SJSA1 (cell line): ENCODE measurements around the gene RASGRP3. TPM values are rescaled to one million over a fixed set of nuclear protein-coding genes. Genes with fewer than 3 reads are reported as not detected.

ENCODE experiments used
- DNase-seq, 2 experiments: peaks; one replicate each; pipeline ENCODE4 v3.0.0-alpha.2; 2015 to 2020; ENCODE audit warnings: low spot score in 2 of 2, low read depth in 1 of 2
- H3K27ac ChIP-seq: fragments of 250-450 bp; sonication (Bioruptor Pico); 2 replicates; pipeline ENCODE4 v1.5.1; 2020; ENCODE audit warnings: mild to moderate bottlenecking, moderate library complexity
- H3K27me3 ChIP-seq: fragments of 250-450 bp; sonication (Bioruptor Pico); replicated peaks from 2 replicates; pipeline ENCODE4 v1.5.1; 2020; ENCODE audit warnings: mild to moderate bottlenecking, moderate library complexity
- H3K36me3 ChIP-seq: fragments of 250-450 bp; sonication (Bioruptor Pico); 2 replicates; pipeline ENCODE4 v1.5.1; 2020; ENCODE audit warnings: mild to moderate bottlenecking
- H3K4me1 ChIP-seq: fragments of 250-450 bp; sonication (Bioruptor Pico); replicated peaks from 2 replicates; pipeline ENCODE4 v1.6.1; 2021; ENCODE audit warnings: mild to moderate bottlenecking
- H3K4me3 ChIP-seq: fragments of 250-450 bp; sonication (Bioruptor Pico); 2 replicates; pipeline ENCODE4 v1.5.1; 2020; ENCODE audit warnings: mild to moderate bottlenecking
- H3K9me3 ChIP-seq: fragments of 250-450 bp; sonication (Bioruptor Pico); replicated peaks from 2 replicates; pipeline ENCODE4 v1.5.1; 2020; ENCODE audit warnings: mild to moderate bottlenecking
- total RNA-seq: library from RNA; depleted of rRNA; stranded (reverse); fragments of >200 nt; shearing (Covaris generic); gene quantifications from 2 replicates; pipeline ENCODE4 v1.2.3, GENCODE V29; 2014

Gene RASGRP3
- total RNA-seq, 1 experiment from 2014 or later: 11.6 TPM

GRCh38 chr2:33561872-33562271, 85.4 kb downstream of the RASGRP3 start:
- DNase-seq: no peak
- no peaks in the 10 kb centered on the region for H3K36me3 ChIP-seq
- no peak overlapping the region for H3K4me3 ChIP-seq

GRCh38 chr2:33570681-33571080, 94.2 kb downstream of the RASGRP3 start:
- Histone ChIP-seq H3K27ac (no peak overlapping the region), H3K36me3 (no peaks in the 10 kb centered on the region), H3K4me3 (no peak overlapping the region), H3K9me3 (no peaks in the 10 kb centered on the region), H3K27me3 (no peaks in the 10 kb centered on the region), H3K4me1 (no peaks in the 10 kb centered on the region)
- no peak for DNase-seq

More at GRCh38 chr2:33561872-33562271, 85.4 kb downstream of the RASGRP3 start:
- Histone ChIP-seq H3K9me3 (no peaks in the 10 kb centered on the region), H3K4me1 (0 out of 2 replicates have a peak, but pooled peaks cover 3% of the 10 kb centered on the region), H3K27me3 (no peaks in the 10 kb centered on the region), H3K27ac (no peak overlapping the region)

GRCh38 chr2:33573657-33574056, 97.2 kb downstream of the RASGRP3 start:
- Histone ChIP-seq H3K4me3 (no peak overlapping the region), H3K36me3 (no peaks in the 10 kb centered on the region), H3K4me1 (no peaks in the 10 kb centered on the region), H3K27me3 (no peaks in the 10 kb centered on the region), H3K27ac (no peak overlapping the region), H3K9me3 (no peaks in the 10 kb centered on the region)
- no peak for DNase-seq

- Histone ChIP-seq H3K4me1 (no peaks in the 10 kb centered on the region), H3K36me3 (peaks cover under 1% of the 10 kb centered on the region), H3K4me3 (no peak overlapping the region), H3K27ac (no peak overlapping the region), H3K9me3 (no peaks in the 10 kb centered on the region), H3K27me3 (no peaks in the 10 kb centered on the region)
- DNase-seq: no peak
These were observed 100.6 kb downstream of the RASGRP3 start for GRCh38 chr2:33577084-33577483.

GRCh38 chr2:33577668-33578067, 101.2 kb downstream of the RASGRP3 start:
- Histone ChIP-seq H3K36me3 (peaks cover 6% of the 10 kb centered on the region), H3K27ac (no peak overlapping the region), H3K4me3 (no peak overlapping the region), H3K4me1 (no peaks in the 10 kb centered on the region), H3K9me3 (no peaks in the 10 kb centered on the region), H3K27me3 (no peaks in the 10 kb centered on the region)
- no peak for DNase-seq

- H3K4me1 ChIP-seq: no peaks in the 10 kb centered on the region
- no peak for DNase-seq
- no peaks in the 10 kb centered on the region for H3K27me3 ChIP-seq
- no peak overlapping the region for H3K27ac ChIP-seq
- H3K36me3 ChIP-seq: peaks cover 22% of the 10 kb centered on the region
- no peaks in the 10 kb centered on the region for H3K9me3 ChIP-seq
- no peak overlapping the region for H3K4me3 ChIP-seq
These were observed 102.8 kb downstream of the RASGRP3 start for GRCh38 chr2:33579227-33579626.

GRCh38 chr2:33581872-33582271, 105.4 kb downstream of the RASGRP3 start:
- H3K9me3 ChIP-seq: no peaks in the 10 kb centered on the region
- H3K36me3 ChIP-seq: peaks cover 46% of the 10 kb centered on the region
- no peaks in the 10 kb centered on the region for H3K4me1 ChIP-seq
- DNase-seq: no peak
- no peak overlapping the region for H3K27ac ChIP-seq
- H3K4me3 ChIP-seq: no peak overlapping the region
- H3K27me3 ChIP-seq: no peaks in the 10 kb centered on the region

GRCh38 chr2:33583194-33583938, 106.9 kb downstream of the RASGRP3 start:
- Histone ChIP-seq H3K27ac (no peak overlapping the region), H3K4me1 (no peaks in the 10 kb centered on the region), H3K36me3 (peaks cover 61% of the 10 kb centered on the region), H3K27me3 (no peaks in the 10 kb centered on the region), H3K9me3 (no peaks in the 10 kb centered on the region), H3K4me3 (no peak overlapping the region)
- DNase-seq: peak in 1 of 2 experiments; percentile 40

GRCh38 chr2:33586766-33587165, 110.3 kb downstream of the RASGRP3 start:
- Histone ChIP-seq H3K4me3 (no peak overlapping the region), H3K9me3 (no peaks in the 10 kb centered on the region), H3K36me3 (peaks cover 90% of the 10 kb centered on the region)

GRCh38 chr2:33588232-33588631, 111.8 kb downstream of the RASGRP3 start:
- H3K4me1 ChIP-seq: no peaks in the 10 kb centered on the region
- no peak overlapping the region for H3K4me3 ChIP-seq
- peaks cover 93% of the 10 kb centered on the region for H3K36me3 ChIP-seq
- no peaks in the 10 kb centered on the region; the same call in 1 of the 2 replicates for H3K27me3 ChIP-seq
- no peak for DNase-seq
- H3K27ac ChIP-seq: no peak overlapping the region
- H3K9me3 ChIP-seq: no peaks in the 10 kb centered on the region

More at GRCh38 chr2:33586766-33587165, 110.3 kb downstream of the RASGRP3 start:
- no peaks in the 10 kb centered on the region; the same call in 1 of the 2 replicates for H3K27me3 ChIP-seq
- no peaks in the 10 kb centered on the region for H3K4me1 ChIP-seq
- H3K27ac ChIP-seq: no peak overlapping the region
- no peak for DNase-seq

GRCh38 chr2:33589444-33589843, 113.0 kb downstream of the RASGRP3 start:
- H3K27me3 ChIP-seq: no peaks in the 10 kb centered on the region; the same call in 1 of the 2 replicates

GRCh38 chr2:33595385-33595784, 118.9 kb downstream of the RASGRP3 start:
- Histone ChIP-seq H3K9me3 (no peaks in the 10 kb centered on the region), H3K36me3 (peaks cover 47% of the 10 kb centered on the region), H3K4me1 (peaks cover 15% of the 10 kb centered on the region), H3K4me3 (no peak overlapping the region), H3K27ac (no peak overlapping the region), H3K27me3 (no peaks in the 10 kb centered on the region)
- DNase-seq: no peak

More at GRCh38 chr2:33589444-33589843, 113.0 kb downstream of the RASGRP3 start:
- Histone ChIP-seq H3K9me3 (no peaks in the 10 kb centered on the region), H3K4me3 (no peak overlapping the region), H3K27ac (no peak overlapping the region), H3K36me3 (peaks cover 91% of the 10 kb centered on the region), H3K4me1 (no peaks in the 10 kb centered on the region)
- DNase-seq: no peak

- Histone ChIP-seq H3K27me3 (no peaks in the 10 kb centered on the region), H3K27ac (no peak overlapping the region), H3K4me1 (peaks cover 15% of the 10 kb centered on the region), H3K4me3 (no peak overlapping the region), H3K36me3 (peaks cover 30% of the 10 kb centered on the region), H3K9me3 (no peaks in the 10 kb centered on the region)
- DNase-seq: no peak
These were observed 120.6 kb downstream of the RASGRP3 start for GRCh38 chr2:33597026-33597425.

GRCh38 chr2:33598561-33599174, 122.2 kb downstream of the RASGRP3 start:
- no peak for DNase-seq
- Histone ChIP-seq H3K27ac (peak overlapping the region; percentile 44), H3K36me3 (peaks cover 14% of the 10 kb centered on the region), H3K4me3 (peak overlapping the region; percentile 71), H3K4me1 (peaks cover 15% of the 10 kb centered on the region), H3K9me3 (no peaks in the 10 kb centered on the region), H3K27me3 (no peaks in the 10 kb centered on the region)
